Loucy (cell line): ENCODE results near the gene GAK.

Source experiments
- H2AFZ ChIP-seq: fragments of 200-600 bp; sonication (generic); 2 replicates; pipeline ENCODE4 v1.6.0; 2016; ENCODE audit warnings: antibody characterized with exemption, mild to moderate bottlenecking, low read length, moderate library complexity
- H3F3A ChIP-seq: fragments of 200-600 bp; 2 replicates; pipeline ENCODE4 v1.6.0; 2016; ENCODE audit warnings: antibody characterized with exemption, low read depth, mild to moderate bottlenecking
- H3K27me3 ChIP-seq: fragments of 200-600 bp; sonication (generic); 2 replicates; pipeline ENCODE4 v1.6.1; 2014; ENCODE audit warnings: low read length, mild to moderate bottlenecking; ENCODE audit not compliant: insufficient read depth, poor library complexity, severe bottlenecking
- H3K36me3 ChIP-seq: fragments of 200-600 bp; sonication (generic); 2 replicates; pipeline ENCODE4 v1.6.1; 2016; ENCODE audit warnings: low read length; ENCODE audit not compliant: insufficient read depth
- H3K4me1 ChIP-seq: fragments of 200-600 bp; sonication (generic); 2 replicates; pipeline ENCODE4 v1.5.1; 2014; ENCODE audit warnings: low read length, mild to moderate bottlenecking; ENCODE audit not compliant: insufficient read depth, poor library complexity, severe bottlenecking
- H3K4me2 ChIP-seq: fragments of 200-600 bp; sonication (generic); 2 replicates; pipeline ENCODE4 v1.6.0; 2014; ENCODE audit warnings: antibody characterized with exemption, low read length, low read depth, mild to moderate bottlenecking; ENCODE audit not compliant: poor library complexity, severe bottlenecking
- H3K4me3 ChIP-seq: fragments of 200-600 bp; sonication (generic); 2 replicates; pipeline ENCODE4 v1.5.1; 2014; ENCODE audit warnings: low read length, mild to moderate bottlenecking, mixed read lengths; ENCODE audit not compliant: poor library complexity, severe bottlenecking
- H3K79me2 ChIP-seq: fragments of 200-600 bp; sonication (generic); 2 replicates; pipeline ENCODE4 v1.6.1; 2014; ENCODE audit warnings: low read length; ENCODE audit not compliant: insufficient read depth
- H3K9ac ChIP-seq: fragments of 200-600 bp; sonication (generic); 2 replicates; pipeline ENCODE4 v1.6.0; 2014; ENCODE audit warnings: mild to moderate bottlenecking, low read depth, low read length, moderate library complexity; ENCODE audit not compliant: poor library complexity, severe bottlenecking
- H3K9me2 ChIP-seq: fragments of 200-600 bp; sonication (generic); replicated peaks from 2 replicates; pipeline ENCODE4 v1.6.1; 2016; ENCODE audit warnings: low read depth, low read length, mixed read lengths
- H3K9me3 ChIP-seq: fragments of 200-600 bp; sonication (generic); 2 replicates; pipeline ENCODE4 v1.6.1; 2014; ENCODE audit warnings: mild to moderate bottlenecking, antibody characterized with exemption, low read length, low read depth; ENCODE audit not compliant: insufficient read depth
- H4K20me1 ChIP-seq: fragments of 200-600 bp; sonication (generic); 2 replicates; pipeline ENCODE4 v1.6.0; 2014; ENCODE audit warnings: antibody characterized with exemption, low read length, mild to moderate bottlenecking; ENCODE audit not compliant: insufficient read depth, poor library complexity, severe bottlenecking
- CTCF ChIP-seq: fragments of 200-600 bp; sonication (generic); conservative IDR thresholded peaks from 2 replicates; pipeline ENCODE4 v1.5.1; 2014; ENCODE audit warnings: mild to moderate bottlenecking, antibody characterized with exemption, low read length
- EZH2phosphoT487 ChIP-seq: fragments of 200-600 bp; IDR thresholded peaks from 2 replicates; pipeline ENCODE4 v1.6.1; 2018; ENCODE audit warnings: antibody characterized with exemption, mild to moderate bottlenecking, moderate library complexity, borderline replicate concordance

GAK gene

DNA sequence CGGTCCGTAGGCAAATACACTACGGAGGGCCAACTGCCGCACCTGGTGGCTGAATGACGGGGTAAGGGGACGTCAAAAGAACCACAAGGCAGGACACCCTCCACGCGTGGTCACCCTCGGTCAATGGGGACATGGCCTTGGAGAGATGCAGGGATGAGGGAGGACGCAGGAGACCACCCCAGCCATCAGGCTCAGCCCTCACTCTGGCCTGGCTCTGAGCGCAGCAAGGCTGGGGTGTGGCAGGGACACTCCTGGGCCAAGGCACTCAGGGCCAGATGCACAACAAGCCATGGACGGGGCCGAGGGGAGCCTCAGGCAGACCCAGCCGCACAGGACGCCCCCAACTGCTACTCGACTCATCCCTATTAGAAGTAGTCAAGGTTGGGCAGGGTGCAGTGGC is 36.5 kb downstream of the GAK start:
- Histone ChIP-seq H4K20me1 (no peaks in the 10 kb centered on the region), H2AFZ (no peak overlapping the region), H3K4me2 (no peak overlapping the region), H3K9ac (no peak overlapping the region), H3K9me3 (no peaks in the 10 kb centered on the region), H3K79me2 (no peaks in the 10 kb centered on the region), H3K4me3 (no peak overlapping the region), H3K4me1 (no peaks in the 10 kb centered on the region), H3K9me2 (no peaks in the 10 kb centered on the region), H3K27me3 (no peaks in the 10 kb centered on the region), H3K36me3 (peaks cover 51% of the 10 kb centered on the region; the same call in 1 of the 2 replicates), H3F3A (no peaks in the 10 kb centered on the region)
- no peak for TF ChIP-seq EZH2phosphoT487
- TF ChIP-seq CTCF, result no peak

DNA sequence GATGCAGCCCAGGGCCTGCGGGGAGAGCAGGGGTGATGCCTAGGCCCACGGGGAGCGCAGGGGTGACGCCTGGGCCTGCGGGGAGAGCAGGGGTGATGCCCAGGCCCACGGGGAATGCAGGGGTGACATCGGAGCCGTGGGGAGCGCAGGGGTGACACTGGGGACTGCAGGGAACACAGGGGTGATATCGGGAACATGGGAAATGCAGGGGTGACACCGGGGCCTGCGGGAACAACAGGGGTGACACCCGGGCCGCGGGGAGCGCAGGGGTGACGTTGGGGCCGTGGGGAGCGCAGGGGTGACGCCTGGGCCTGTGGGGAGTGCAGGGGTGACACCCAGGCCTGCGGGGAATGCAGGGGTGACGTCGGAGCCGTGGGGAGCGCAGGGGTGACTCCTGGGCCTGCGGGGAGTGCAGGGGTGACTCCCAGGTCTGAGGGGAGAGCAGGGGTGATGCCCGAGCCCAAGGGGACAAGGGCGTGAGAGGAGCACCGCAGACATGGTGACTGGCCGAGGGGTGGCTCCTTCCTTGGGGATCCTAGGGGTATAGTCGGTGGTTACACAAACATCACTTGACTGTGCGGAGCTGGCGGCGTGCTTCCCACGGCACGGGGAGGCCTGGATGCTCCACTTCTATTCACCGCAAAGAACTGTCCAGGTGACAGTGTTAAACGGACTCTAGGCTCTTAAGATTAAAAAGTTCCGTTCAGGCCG is 38.0 kb downstream of the GAK start:
- H3K9ac ChIP-seq, result no peak overlapping the region
- H2AFZ ChIP-seq, result no peak overlapping the region
- no peaks in the 10 kb centered on the region for H3F3A ChIP-seq
- no peaks in the 10 kb centered on the region for H3K9me2 ChIP-seq
- TF ChIP-seq CTCF, result no peak
- TF ChIP-seq EZH2phosphoT487, result no peak
- no peak overlapping the region for H3K4me3 ChIP-seq
- H3K79me2 ChIP-seq, result no peaks in the 10 kb centered on the region
- H3K36me3 ChIP-seq, result peaks cover 56% of the 10 kb centered on the region; the same call in 1 of the 2 replicates
- H4K20me1 ChIP-seq, result no peaks in the 10 kb centered on the region
- H3K4me1 ChIP-seq, result no peaks in the 10 kb centered on the region
- H3K27me3 ChIP-seq, result no peaks in the 10 kb centered on the region
- no peak overlapping the region for H3K4me2 ChIP-seq
- H3K9me3 ChIP-seq, result no peaks in the 10 kb centered on the region

DNA sequence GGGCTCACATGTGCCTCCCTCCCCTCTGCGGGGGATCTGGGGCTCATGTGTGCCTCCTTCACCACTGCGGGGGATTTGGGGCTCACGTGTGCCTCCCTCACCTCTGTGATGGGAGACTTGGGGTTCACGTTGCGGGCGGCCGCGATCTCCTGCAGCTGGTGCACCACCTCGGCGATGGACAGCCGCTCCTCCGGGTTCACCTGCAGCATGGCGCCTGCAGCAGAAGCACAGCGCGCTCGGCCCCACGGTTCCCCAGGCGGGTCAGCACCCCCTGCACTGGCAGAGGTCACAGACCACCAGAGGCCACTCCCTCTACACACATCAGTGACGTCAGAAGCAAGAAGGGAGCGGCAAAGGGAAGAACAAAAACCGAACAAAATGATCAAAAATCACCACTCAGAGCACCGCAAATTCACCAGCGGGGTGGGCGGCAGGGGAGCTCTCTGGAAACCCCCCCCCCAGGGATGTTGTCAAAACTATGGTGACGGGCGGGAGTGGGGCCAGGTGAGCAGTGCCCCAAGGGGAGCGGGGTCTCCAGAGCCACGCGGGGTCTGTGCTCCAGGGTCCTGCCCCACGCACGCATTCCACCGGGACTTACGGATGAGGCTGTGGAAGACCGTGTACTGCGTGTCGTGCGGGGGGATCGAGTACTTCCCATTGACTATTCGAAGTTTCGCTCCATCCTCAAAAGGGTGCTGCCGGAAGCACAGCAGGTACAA is 38.7 kb downstream of the GAK start:
- H3F3A ChIP-seq, result no peaks in the 10 kb centered on the region
- no peak overlapping the region for H3K4me3 ChIP-seq
- no peaks in the 10 kb centered on the region for H3K9me3 ChIP-seq
- no peaks in the 10 kb centered on the region for H3K27me3 ChIP-seq
- no peaks in the 10 kb centered on the region for H3K9me2 ChIP-seq
- no peaks in the 10 kb centered on the region for H3K79me2 ChIP-seq
- no peak overlapping the region for H2AFZ ChIP-seq
- H4K20me1 ChIP-seq, result no peaks in the 10 kb centered on the region
- H3K9ac ChIP-seq, result no peak overlapping the region
- H3K36me3 ChIP-seq, result peaks cover 63% of the 10 kb centered on the region; the same call in 1 of the 2 replicates
- no peaks in the 10 kb centered on the region for H3K4me1 ChIP-seq
- TF ChIP-seq CTCF (no peak), EZH2phosphoT487 (no peak)
- no peak overlapping the region for H3K4me2 ChIP-seq
